IMR-90 (cell line): ENCODE results near the gene SCG5. TPM values are rescaled to one million over a fixed set of nuclear protein-coding genes. Genes with fewer than 3 reads are reported as not detected.

Experiments used
- ATAC-seq: fragments of 200-7000 bp; cut with Tn5 transposase; 2 replicates; pipeline ENCODE4 v1.9.1; 2020; ENCODE audit warnings: low read depth, mild to moderate bottlenecking, moderate library complexity
- BruUV-seq: library from RNA; stranded (reverse); fragments of 400-500 nt; replicated peaks from 2 replicates; lab custom pipeline; 2021; lab: Mats Ljungman, UMichigan
- CTCF ChIA-PET: fragments of 300-600 bp; formaldehyde crosslinking; extraction: SDS; loops from one replicate; lab custom pipeline; 2021; ENCODE audit warnings: antibody characterized with exemption; lab: Yijun Ruan, JAX
- POLR2A ChIA-PET: fragments of 300-600 bp; sonication (Branson Sonifier 250); formaldehyde crosslinking; loops from one replicate; lab custom pipeline; 2022; ENCODE audit warnings: antibody characterized with exemption; ENCODE audit not compliant: unreplicated experiment; lab: Charles Lee
- DNase-seq: peaks from one replicate; pipeline ENCODE4 v3.0.0; 2013
- H2AFZ ChIP-seq: replicated peaks from 2 replicates; pipeline ENCODE3; 2013; ENCODE audit warnings: low read length, mild to moderate bottlenecking; ENCODE audit not compliant: poor library complexity
- H2AK5ac ChIP-seq: 2 replicates; pipeline ENCODE4 v1.6.1; 2013; ENCODE audit warnings: low read depth, low read length, inconsistent platforms
- H2AK9ac ChIP-seq: replicated peaks from 2 replicates; pipeline ENCODE3; 2013; ENCODE audit warnings: mild to moderate bottlenecking, low read depth, low read length, moderate library complexity; ENCODE audit not compliant: poor library complexity
- H2BK120ac ChIP-seq: 2 replicates; pipeline ENCODE4 v1.6.1; 2013; ENCODE audit warnings: low read depth, low read length, inconsistent platforms
- H2BK15ac ChIP-seq: 3 replicates; pipeline ENCODE4 v1.6.1; 2013; ENCODE audit warnings: low read depth, low read length, inconsistent platforms
- H2BK20ac ChIP-seq: 2 replicates; pipeline ENCODE4 v1.6.1; 2013; ENCODE audit warnings: low read depth, mild to moderate bottlenecking, inconsistent platforms, low read length, moderate library complexity
- H2BK5ac ChIP-seq: 2 replicates; pipeline ENCODE4 v1.6.1; 2013; ENCODE audit warnings: mild to moderate bottlenecking, low read depth, low read length, inconsistent platforms; ENCODE audit not compliant: poor library complexity, severe bottlenecking
- H3K14ac ChIP-seq: replicated peaks from 2 replicates; pipeline ENCODE4 v1.6.1; 2013; ENCODE audit warnings: low read depth, low read length, inconsistent platforms
- H3K18ac ChIP-seq: 2 replicates; pipeline ENCODE4 v1.6.1; 2013; ENCODE audit warnings: low read depth, low read length, control low read depth
- H3K23ac ChIP-seq: 2 replicates; pipeline ENCODE4 v1.6.1; 2013; ENCODE audit warnings: low read depth, low read length, inconsistent platforms
- H3K27ac ChIP-seq: 2 replicates; pipeline ENCODE4 v1.5.1; 2013; ENCODE audit warnings: mild to moderate bottlenecking, control low read depth, low read length; ENCODE audit not compliant: insufficient read depth
- H3K27me3 ChIP-seq: 2 replicates; pipeline ENCODE4 v1.6.1; 2013; ENCODE audit warnings: low read length; ENCODE audit not compliant: control insufficient read depth, insufficient read depth
- H3K36me3 ChIP-seq: 2 replicates; pipeline ENCODE4 v1.6.1; 2013; ENCODE audit warnings: low read length, mixed read lengths; ENCODE audit not compliant: control insufficient read depth, insufficient read depth
- H3K4ac ChIP-seq: 2 replicates; pipeline ENCODE4 v1.6.1; 2013; ENCODE audit warnings: low read depth, low read length, inconsistent platforms
- H3K4me1 ChIP-seq: 2 replicates; pipeline ENCODE4 v1.6.1; 2013; ENCODE audit warnings: low read length, mixed read lengths; ENCODE audit not compliant: control insufficient read depth, insufficient read depth
- H3K4me2 ChIP-seq: 2 replicates; pipeline ENCODE4 v1.6.1; 2013; ENCODE audit warnings: low read depth, mild to moderate bottlenecking, control low read depth, low read length, moderate library complexity
- H3K4me3 ChIP-seq: 2 replicates; pipeline ENCODE4 v1.5.1; 2013; ENCODE audit warnings: low read depth, mild to moderate bottlenecking, control low read depth, low read length, moderate library complexity; ENCODE audit not compliant: insufficient read depth
- H3K56ac ChIP-seq: 2 replicates; pipeline ENCODE4 v1.6.1; 2013; ENCODE audit warnings: low read length, inconsistent platforms; ENCODE audit not compliant: insufficient read depth; ENCODE audit errors: extremely low read depth
- H3K79me1 ChIP-seq, 2 experiments: 2 replicates each; pipeline ENCODE4 v1.6.1; 2013; ENCODE audit warnings: low read length in 2 of 2, inconsistent platforms in 1 of 2, low read depth in 1 of 2
- H3K9ac ChIP-seq: 2 replicates; pipeline ENCODE4 v1.6.1; 2013; ENCODE audit warnings: low read depth, low read length, control low read depth
- H3K9me1 ChIP-seq: 2 replicates; pipeline ENCODE4 v1.6.1; 2013; ENCODE audit warnings: low read length, inconsistent platforms; ENCODE audit not compliant: insufficient read depth
- H3K9me3 ChIP-seq: 2 replicates; pipeline ENCODE4 v1.6.1; 2013; ENCODE audit warnings: low read length; ENCODE audit not compliant: control insufficient read depth, insufficient read depth
- H4K20me1 ChIP-seq: 2 replicates; pipeline ENCODE4 v1.6.1; 2013; ENCODE audit warnings: low read length, inconsistent platforms; ENCODE audit not compliant: insufficient read depth
- H4K5ac ChIP-seq: 2 replicates; pipeline ENCODE4 v1.6.1; 2013; ENCODE audit warnings: mild to moderate bottlenecking, low read depth, low read length, control low read depth
- H4K8ac ChIP-seq, 2 experiments: 2 replicates each; pipeline ENCODE4 v1.6.1; 2013; ENCODE audit warnings: low read depth in 2 of 2, low read length in 2 of 2, control low read depth in 1 of 2, inconsistent platforms in 1 of 2
- H4K91ac ChIP-seq: 2 replicates; pipeline ENCODE4 v1.6.1; 2013; ENCODE audit warnings: low read depth, low read length, inconsistent platforms; ENCODE audit not compliant: insufficient read depth
- MAZ ChIP-seq: IDR thresholded peaks from 2 replicates; pipeline ENCODE4 v1.6.1; 2012; ENCODE audit warnings: low read depth, mild to moderate bottlenecking, low read length, improper control_type of control experiment, moderate library complexity, borderline replicate concordance
- POLR2A ChIP-seq: IDR thresholded peaks from 2 replicates; pipeline ENCODE4 v1.6.1; 2012; ENCODE audit warnings: mild to moderate bottlenecking, low read depth, low read length
- RFX5 ChIP-seq: IDR thresholded peaks from 2 replicates; pipeline ENCODE4 v1.8.0; 2012; ENCODE audit warnings: low read depth, mild to moderate bottlenecking, low read length, moderate library complexity
- SMC3 ChIP-seq: fragments of 150-350 bp; IDR thresholded peaks from 2 replicates; pipeline ENCODE4 v1.6.1; 2016; ENCODE audit warnings: low read depth, mild to moderate bottlenecking, antibody characterized with exemption, low read length, moderate library complexity
- WGBS, 2 experiments: methylation state at CpG; one replicate each; pipeline versions ENCODE4 v1.1.5 to v1.1.7; 2013; ENCODE audit warnings: missing lambda C conversion rate in 2 of 2; ENCODE audit not compliant: insufficient read length in 1 of 2; ENCODE audit errors: extremely low coverage in 2 of 2; 5-methylcytosine and 5-hydroxymethylcytosine counted together
- dilution Hi-C: fragments of 300-500 bp; cut with HindIII; formaldehyde crosslinking; loops from one replicate; pipeline ENCODE4 v1.14.3; 2018; ENCODE audit warnings: low sequenced_read_pairs; ENCODE audit not compliant: unreplicated experiment
- in situ Hi-C: fragments of 300-500 bp; cut with MboI; formaldehyde crosslinking; loops from 3 replicates; pipeline ENCODE4 v1.14.3; 2019; ENCODE audit warnings: low sequenced_read_pairs, inconsistent platforms, mixed read lengths
- intact Hi-C: fragments of 100-400 bp; cut with micrococcal nuclease; formaldehyde crosslinking; loops from 2 replicates; pipeline ENCODE4 v1.10.0; 2022
- polyA plus RNA-seq, 3 experiments: library from polyadenylated mRNA; depleted of rRNA; stranded (reverse); fragments of >200 nt; gene quantifications; 2 replicates each; pipeline ENCODE4 v1.2.3, GENCODE V29; 2012; ENCODE audit warnings: low replicate concordance in 1 of 3
- total RNA-seq: library from RNA; depleted of rRNA; stranded (reverse); fragments of >200 nt; gene quantifications from 2 replicates; pipeline ENCODE4 v1.2.3, GENCODE V29; 2012

Gene SCG5
- total and polyA plus RNA-seq, 2 of the 4 experiments (the other 2 are of a cell fraction): 7.9 to 16.8 TPM

DNA sequence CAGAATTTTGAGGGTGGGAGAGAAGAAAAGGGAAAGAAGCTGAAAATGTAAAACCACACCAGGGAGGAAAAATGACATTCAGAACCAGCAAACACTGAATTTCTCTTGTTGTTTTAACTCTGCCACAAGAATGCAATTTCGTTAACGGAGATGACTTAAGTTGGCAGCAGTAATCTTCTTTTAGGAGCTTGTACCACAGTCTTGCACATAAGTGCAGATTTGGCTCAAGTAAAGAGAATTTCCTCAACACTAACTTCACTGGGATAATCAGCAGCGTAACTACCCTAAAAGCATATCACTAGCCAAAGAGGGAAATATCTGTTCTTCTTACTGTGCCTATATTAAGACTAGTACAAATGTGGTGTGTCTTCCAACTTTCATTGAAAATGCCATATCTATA, 91.8 kb downstream of the SCG5 start:
- no peak overlapping the region for H2BK15ac ChIP-seq
- peaks cover 5% of the 10 kb centered on the region for H3K4me1 ChIP-seq
- peak overlapping the region; percentile 58 for H2BK5ac ChIP-seq
- intact Hi-C loops (no loop called here), dilution Hi-C loops (no loop called here), in situ Hi-C loops (no loop called here)
- peaks cover 27 to 48% of the 10 kb centered on the region in 2 experiments for H3K79me1 ChIP-seq
- no peak overlapping the region for H4K5ac ChIP-seq
- TSS peak; percentile 55 for BruUV-seq
- H2AK5ac ChIP-seq: no peak overlapping the region
- peak overlapping the region in 1 of 2 experiments; percentile 42; a peak in 1 of 4 replicates for H4K8ac ChIP-seq
- H3K9me3 ChIP-seq: no peaks in the 10 kb centered on the region
- no peak for ATAC-seq
- H3K56ac ChIP-seq: no peak overlapping the region
- peaks cover 59% of the 10 kb centered on the region for H3K36me3 ChIP-seq
- WGBS, 2 experiments: no CpG with 5 or more reads among the region's 3 CpGs
- no peak overlapping the region for H2BK120ac ChIP-seq
- no peak overlapping the region; the same call in 1 of the 2 replicates for H3K18ac ChIP-seq
- no peak overlapping the region for H2AK9ac ChIP-seq
- ChIA-PET POLR2A (no interaction called here), CTCF (no interaction called here)
- H4K91ac ChIP-seq: no peak overlapping the region
- H2AFZ ChIP-seq: no peak overlapping the region
- H3K27me3 ChIP-seq: no peaks in the 10 kb centered on the region
- no peak overlapping the region for H3K9ac ChIP-seq
- no peak overlapping the region for H3K14ac ChIP-seq
- H4K20me1 ChIP-seq: peaks cover 66% of the 10 kb centered on the region
- no peak for TF ChIP-seq RFX5
- TF ChIP-seq SMC3: no peak
- TF ChIP-seq MAZ: no peak
- no peak for TF ChIP-seq POLR2A
- no peak overlapping the region for H3K4me3 ChIP-seq
- no peak overlapping the region for H3K4ac ChIP-seq
- no peak for DNase-seq
- no peak overlapping the region; the same call in 1 of the 2 replicates for H3K27ac ChIP-seq
- peaks cover 17% of the 10 kb centered on the region for H3K9me1 ChIP-seq
- no peak overlapping the region for H3K23ac ChIP-seq
- H3K4me2 ChIP-seq: no peak overlapping the region
- no peak overlapping the region for H2BK20ac ChIP-seq
